Measurements from ENCODE around the gene DPH5.

DNA sequence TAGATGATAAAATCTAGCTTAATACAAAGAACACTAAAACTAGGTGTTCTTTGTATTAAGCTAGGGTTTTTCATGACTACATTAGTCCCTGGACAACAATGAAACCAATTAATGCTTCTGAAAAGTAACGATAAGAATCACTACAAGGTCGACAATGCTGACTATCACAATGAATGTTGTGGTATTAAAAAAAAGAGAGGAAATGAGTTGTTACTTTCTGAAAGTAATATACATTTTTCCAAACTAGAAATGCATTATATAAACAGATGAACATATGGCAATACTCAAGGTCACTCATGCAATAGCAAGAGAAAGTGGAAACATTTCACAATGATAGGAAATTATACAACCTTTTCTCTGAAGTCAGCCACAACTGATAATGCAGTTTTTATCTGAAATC is 19.0 kb downstream of the DPH5 start:
- TF ChIP-seq, protein P1, sequence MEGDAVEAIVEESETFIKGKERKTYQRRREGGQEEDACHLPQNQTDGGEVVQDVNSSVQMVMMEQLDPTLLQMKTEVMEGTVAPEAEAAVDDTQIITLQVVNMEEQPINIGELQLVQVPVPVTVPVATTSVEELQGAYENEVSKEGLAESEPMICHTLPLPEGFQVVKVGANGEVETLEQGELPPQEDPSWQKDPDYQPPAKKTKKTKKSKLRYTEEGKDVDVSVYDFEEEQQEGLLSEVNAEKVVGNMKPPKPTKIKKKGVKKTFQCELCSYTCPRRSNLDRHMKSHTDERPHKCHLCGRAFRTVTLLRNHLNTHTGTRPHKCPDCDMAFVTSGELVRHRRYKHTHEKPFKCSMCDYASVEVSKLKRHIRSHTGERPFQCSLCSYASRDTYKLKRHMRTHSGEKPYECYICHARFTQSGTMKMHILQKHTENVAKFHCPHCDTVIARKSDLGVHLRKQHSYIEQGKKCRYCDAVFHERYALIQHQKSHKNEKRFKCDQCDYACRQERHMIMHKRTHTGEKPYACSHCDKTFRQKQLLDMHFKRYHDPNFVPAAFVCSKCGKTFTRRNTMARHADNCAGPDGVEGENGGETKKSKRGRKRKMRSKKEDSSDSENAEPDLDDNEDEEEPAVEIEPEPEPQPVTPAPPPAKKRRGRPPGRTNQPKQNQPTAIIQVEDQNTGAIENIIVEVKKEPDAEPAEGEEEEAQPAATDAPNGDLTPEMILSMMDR (IDR thresholded peaks at IDR 0.05): no peak
- TF ChIP-seq POLR2A (IDR thresholded peaks at IDR 0.05): no peak
